HepG2 (cell line): ENCODE results near the gene PLSCR3. TPM values are rescaled to one million over a fixed set of nuclear protein-coding genes. Genes with fewer than 3 reads are reported as not detected.

ENCODE experiments used
- ATF7 ChIP-seq, 2 experiments: fragments of 450-650 bp in 1 of 2; sonication (generic) in 1 of 2; formaldehyde crosslinking in 1 of 2; IDR thresholded peaks; 2 replicates each; pipeline versions ENCODE4 v1.4.0 to v1.6.1; 2016 to 2020; ENCODE audit warnings: antibody characterized with exemption in 1 of 2, mild to moderate bottlenecking in 1 of 2, missing genetic modification reagents in 1 of 2
- ATF7-NPFF ChIP-seq: sonication (generic); formaldehyde crosslinking; IDR thresholded peaks from 2 replicates; pipeline ENCODE4 v1.8.1; 2023; ENCODE audit warnings: mild to moderate bottlenecking, low read depth, missing genetic modification reagents, moderate library complexity
- ERF ChIP-seq: IDR thresholded peaks from 2 replicates; pipeline ENCODE4 v1.6.1; 2018; ENCODE audit warnings: missing biosample characterization, missing genetic modification reagents
- HIVEP1 ChIP-seq: sonication (generic); formaldehyde crosslinking; IDR thresholded peaks from 2 replicates; pipeline ENCODE4 v1.4.0; 2020; ENCODE audit warnings: mild to moderate bottlenecking, missing genetic modification reagents
- KLF15 ChIP-seq: sonication (generic); formaldehyde crosslinking; IDR thresholded peaks from 2 replicates; pipeline ENCODE4 v1.8.1; 2023; ENCODE audit warnings: borderline replicate concordance, mild to moderate bottlenecking, inconsistent platforms, missing genetic modification reagents, mixed read lengths
- MED13 ChIP-seq: sonication (generic); formaldehyde crosslinking; IDR thresholded peaks from 2 replicates; pipeline ENCODE4 v1.5.0; 2020; ENCODE audit warnings: missing genetic modification reagents
- NFE2 ChIP-seq: sonication (generic); formaldehyde crosslinking; IDR thresholded peaks from 2 replicates; pipeline ENCODE4 v1.4.0; 2020; ENCODE audit warnings: missing genetic modification reagents
- NONO ChIP-seq, 2 experiments: fragments of 450-650 bp in 1 of 2; sonication (generic) in 1 of 2; formaldehyde crosslinking in 1 of 2; IDR thresholded peaks in 1 of 2; conservative IDR thresholded peaks in 1 of 2; 2 replicates each; pipeline versions ENCODE4 v1.6.1 to v1.8.0; 2017 to 2022; ENCODE audit warnings: mild to moderate bottlenecking in 1 of 2, missing genetic modification reagents in 1 of 2, moderate library complexity in 1 of 2
- RAD21 ChIP-seq: fragments of 450-650 bp; formaldehyde crosslinking; IDR thresholded peaks from 2 replicates; pipeline ENCODE4 v1.5.0; 2020; ENCODE audit warnings: mild to moderate bottlenecking
- RBM39 ChIP-seq: fragments of 200-400 bp; formaldehyde crosslinking; IDR thresholded peaks from one replicate; pipeline ENCODE4 v1.6.1; 2018; ENCODE audit warnings: antibody characterized with exemption, mild to moderate bottlenecking, low read depth, low read length; ENCODE audit not compliant: poor library complexity, severe bottlenecking
- SALL1 ChIP-seq: sonication (generic); formaldehyde crosslinking; IDR thresholded peaks from 2 replicates; pipeline ENCODE4 v1.8.0; 2022; ENCODE audit warnings: mild to moderate bottlenecking, missing genetic modification reagents
- SP2 ChIP-seq: sonication (generic); formaldehyde crosslinking; IDR thresholded peaks from 2 replicates; pipeline ENCODE4 v1.5.1; 2020; ENCODE audit warnings: mild to moderate bottlenecking, missing genetic modification reagents
- SUZ12 ChIP-seq: fragments of 150-350 bp; IDR thresholded peaks from 2 replicates; pipeline ENCODE4 v1.6.1; 2014; ENCODE audit warnings: low read depth, low read length
- TEAD2 ChIP-seq: sonication (generic); formaldehyde crosslinking; IDR thresholded peaks from 2 replicates; pipeline ENCODE4 v1.9.0; 2021; ENCODE audit warnings: missing genetic modification reagents
- TFDP1 ChIP-seq: IDR thresholded peaks from 2 replicates; pipeline ENCODE4 v1.6.1; 2016; ENCODE audit warnings: missing compliant biosample characterization, missing genetic modification reagents, borderline replicate concordance
- THAP11 ChIP-seq: IDR thresholded peaks from 2 replicates; pipeline ENCODE4 v1.6.1; 2016; ENCODE audit warnings: missing biosample characterization, missing genetic modification reagents
- TMF1 ChIP-seq: sonication (generic); formaldehyde crosslinking; IDR thresholded peaks from 2 replicates; pipeline ENCODE4 v1.8.1; 2022; ENCODE audit warnings: low read depth, missing genetic modification reagents
- ZFAT ChIP-seq: sonication (generic); formaldehyde crosslinking; conservative IDR thresholded peaks from 2 replicates; pipeline ENCODE4 v1.8.1; 2023; ENCODE audit warnings: missing genetic modification reagents, inconsistent platforms
- ZNF333 ChIP-seq: sonication (generic); formaldehyde crosslinking; IDR thresholded peaks from 2 replicates; pipeline ENCODE4 v1.4.0; 2020; ENCODE audit warnings: mild to moderate bottlenecking, missing genetic modification reagents, borderline replicate concordance
- ZNF383 ChIP-seq: sonication (generic); formaldehyde crosslinking; IDR thresholded peaks from 2 replicates; pipeline ENCODE4 v1.4.0; 2020; ENCODE audit warnings: missing genetic modification reagents, mild to moderate bottlenecking, borderline replicate concordance
- ZNF563 ChIP-seq: sonication (generic); formaldehyde crosslinking; IDR thresholded peaks from 2 replicates; pipeline ENCODE4 v1.8.0; 2022; ENCODE audit warnings: mild to moderate bottlenecking, moderate library complexity, missing genetic modification reagents
- ZNF598 ChIP-seq: sonication (generic); formaldehyde crosslinking; IDR thresholded peaks from 2 replicates; pipeline ENCODE4 v1.5.1; 2020; ENCODE audit warnings: mild to moderate bottlenecking, missing genetic modification reagents, borderline replicate concordance
- ZNF629 ChIP-seq: sonication (generic); formaldehyde crosslinking; conservative IDR thresholded peaks from 2 replicates; pipeline ENCODE4 v1.5.0; 2020; ENCODE audit warnings: missing genetic modification reagents
- ZNF674 ChIP-seq: sonication (generic); formaldehyde crosslinking; IDR thresholded peaks from 2 replicates; pipeline ENCODE4 v1.5.0; 2020; ENCODE audit warnings: low read depth, mild to moderate bottlenecking, missing genetic modification reagents
- ZNF766 ChIP-seq: sonication (generic); formaldehyde crosslinking; IDR thresholded peaks from 2 replicates; pipeline ENCODE4 v1.5.0; 2020; ENCODE audit warnings: missing genetic modification reagents, borderline replicate concordance
- ZNF775 ChIP-seq: sonication (generic); formaldehyde crosslinking; IDR thresholded peaks from 2 replicates; pipeline ENCODE4 v1.4.0; 2020; ENCODE audit warnings: missing genetic modification reagents, mild to moderate bottlenecking, moderate library complexity, borderline replicate concordance
- polyA plus RNA-seq, 8 experiments: library from polyadenylated mRNA; depleted of rRNA in 3 of 8; stranded (reverse) in 7 of 8; unstranded in 1 of 8; fragments of >200 nt; fragmentation: Illumina TruSeq in 4 of 8; extraction: Trizol in 4 of 8; gene quantifications; 2 replicates each; pipeline versions ENCODE4 v1.2.1 to v1.2.3, GENCODE V29; 2011 to 2016; ENCODE audit warnings: low read depth in 4 of 8, missing spikeins in 1 of 8, mixed read lengths in 1 of 8; ENCODE audit not compliant: insufficient read depth in 1 of 8
- total RNA-seq, 5 experiments: library from RNA; depleted of rRNA; stranded (reverse); fragments of >200 nt; fragmentation: Illumina TruSeq; extraction: Trizol; gene quantifications; 2 replicates each; pipeline ENCODE4 v1.2.3, GENCODE V29; 2016; ENCODE audit warnings: low read depth in 1 of 5
- TF ChIP-seq, protein P1 (sequence below): sonication (generic); formaldehyde crosslinking; IDR thresholded peaks from 2 replicates; pipeline ENCODE4 v1.4.0; 2020; ENCODE audit warnings: missing genetic modification reagents
- TF ChIP-seq, protein P2 (sequence below): sonication (generic); formaldehyde crosslinking; IDR thresholded peaks from 2 replicates; pipeline ENCODE4 v1.4.0; 2020; ENCODE audit warnings: mild to moderate bottlenecking, missing genetic modification reagents

Gene PLSCR3
- total and polyA plus RNA-seq, 2 of the 13 experiments (the other 11 are each of a cell fraction or from before 2014, with no cell fraction given): 5.6 to 6.2 TPM

DNA sequence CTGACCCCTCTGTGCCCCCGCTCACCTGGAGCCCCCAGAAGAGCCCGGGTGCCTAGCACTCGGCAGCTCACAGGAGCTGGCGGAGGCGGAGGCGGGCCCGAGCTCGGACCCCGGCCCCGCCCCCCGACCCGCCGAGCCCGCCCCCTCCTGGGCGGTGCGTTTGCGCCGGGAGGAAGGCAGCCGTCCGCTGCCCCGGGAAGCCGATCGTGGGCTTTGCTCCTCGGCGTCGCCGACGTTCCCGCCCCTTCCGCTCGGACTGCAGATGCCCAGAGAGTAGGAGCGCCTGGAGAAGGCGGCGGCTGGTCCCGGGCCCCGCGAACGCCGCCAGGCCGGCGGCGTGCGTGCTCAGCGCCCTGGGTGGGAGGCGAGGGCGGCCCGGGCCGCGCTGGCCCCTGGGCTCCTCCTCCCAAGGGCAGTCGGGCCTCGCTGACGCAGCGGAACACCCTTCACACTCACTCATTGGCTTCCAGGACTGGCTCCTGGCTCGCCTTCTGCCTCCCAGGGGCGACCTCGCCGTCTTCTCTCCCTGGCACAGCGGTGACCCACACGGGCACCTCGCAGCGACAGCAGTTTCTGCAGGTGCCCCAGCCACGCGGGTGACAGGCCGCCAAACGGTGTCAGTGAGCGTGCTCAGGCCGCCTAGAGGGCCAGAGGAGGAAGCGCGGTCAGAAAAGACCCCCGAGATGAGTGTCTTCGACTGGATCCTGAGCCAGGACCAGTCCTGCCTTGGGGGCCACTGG is at the start of gene PLSCR3 (continued):
- TF ChIP-seq SP2 (CRISPR knock-in tag) (peak; percentile 57), ZNF775 (CRISPR knock-in tag) (no peak), ZFAT (CRISPR knock-in tag) (no peak), ZNF598 (CRISPR knock-in tag) (no peak; the same call in 1 of the 2 replicates), ZNF383 (CRISPR knock-in tag) (no peak), MED13 (CRISPR knock-in tag) (no peak), ATF7-NPFF (CRISPR knock-in tag) (peak; percentile 81), THAP11 (CRISPR knock-in tag) (peak; percentile 72), ZNF333 (CRISPR knock-in tag) (no peak), ERF (CRISPR knock-in tag) (peak; percentile 55; the same call in 1 of the 2 replicates), SUZ12 (no peak), NONO (IDR thresholded peaks at IDR 0.05) (no peak), NONO (CRISPR knock-in tag; conservative IDR thresholded peaks at IDR 0.05) (peak; percentile 78), TMF1 (peak; percentile 68), RAD21 (peak; percentile 43; the same call in 1 of the 2 replicates), ZNF674 (CRISPR knock-in tag) (no peak), HIVEP1 (CRISPR knock-in tag) (no peak), ATF7 (IDR thresholded peaks at IDR 0.05) (no peak), ATF7 (CRISPR knock-in tag; IDR thresholded peaks at IDR 0.05) (no peak), TEAD2 (CRISPR knock-in tag) (no peak), ZNF629 (CRISPR knock-in tag) (no peak), TFDP1 (CRISPR knock-in tag) (peak; percentile 62; the same call in 1 of the 2 replicates), NFE2 (CRISPR knock-in tag) (no peak), ZNF766 (CRISPR knock-in tag) (peak; percentile 81; the same call in 1 of the 2 replicates), ZNF563 (CRISPR knock-in tag) (no peak; the same call in 1 of the 2 replicates), SALL1 (CRISPR knock-in tag) (peak; percentile 53), KLF15 (CRISPR knock-in tag) (no peak), RBM39 (peak; percentile 75)
- TF ChIP-seq, protein P1, sequence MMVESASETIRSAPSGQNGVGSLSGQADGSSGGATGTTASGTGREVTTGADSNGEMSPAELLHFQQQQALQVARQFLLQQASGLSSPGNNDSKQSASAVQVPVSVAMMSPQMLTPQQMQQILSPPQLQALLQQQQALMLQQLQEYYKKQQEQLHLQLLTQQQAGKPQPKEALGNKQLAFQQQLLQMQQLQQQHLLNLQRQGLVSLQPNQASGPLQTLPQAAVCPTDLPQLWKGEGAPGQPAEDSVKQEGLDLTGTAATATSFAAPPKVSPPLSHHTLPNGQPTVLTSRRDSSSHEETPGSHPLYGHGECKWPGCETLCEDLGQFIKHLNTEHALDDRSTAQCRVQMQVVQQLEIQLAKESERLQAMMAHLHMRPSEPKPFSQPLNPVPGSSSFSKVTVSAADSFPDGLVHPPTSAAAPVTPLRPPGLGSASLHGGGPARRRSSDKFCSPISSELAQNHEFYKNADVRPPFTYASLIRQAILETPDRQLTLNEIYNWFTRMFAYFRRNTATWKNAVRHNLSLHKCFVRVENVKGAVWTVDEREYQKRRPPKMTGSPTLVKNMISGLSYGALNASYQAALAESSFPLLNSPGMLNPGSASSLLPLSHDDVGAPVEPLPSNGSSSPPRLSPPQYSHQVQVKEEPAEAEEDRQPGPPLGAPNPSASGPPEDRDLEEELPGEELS: no peak
- TF ChIP-seq, protein P2, sequence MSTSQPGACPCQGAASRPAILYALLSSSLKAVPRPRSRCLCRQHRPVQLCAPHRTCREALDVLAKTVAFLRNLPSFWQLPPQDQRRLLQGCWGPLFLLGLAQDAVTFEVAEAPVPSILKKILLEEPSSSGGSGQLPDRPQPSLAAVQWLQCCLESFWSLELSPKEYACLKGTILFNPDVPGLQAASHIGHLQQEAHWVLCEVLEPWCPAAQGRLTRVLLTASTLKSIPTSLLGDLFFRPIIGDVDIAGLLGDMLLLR (CRISPR knock-in tag): 0 out of 2 replicates have a peak, but pooled peaks have one; percentile 30
